Measurements from ENCODE around the gene KRTAP5-11.
"Not testable (repeated sequence)": the region's sequence is repeated elsewhere in the genome, so short reads cannot be mapped to it uniquely, and the experiment has no call there.

Gene KRTAP5-11

DNA sequence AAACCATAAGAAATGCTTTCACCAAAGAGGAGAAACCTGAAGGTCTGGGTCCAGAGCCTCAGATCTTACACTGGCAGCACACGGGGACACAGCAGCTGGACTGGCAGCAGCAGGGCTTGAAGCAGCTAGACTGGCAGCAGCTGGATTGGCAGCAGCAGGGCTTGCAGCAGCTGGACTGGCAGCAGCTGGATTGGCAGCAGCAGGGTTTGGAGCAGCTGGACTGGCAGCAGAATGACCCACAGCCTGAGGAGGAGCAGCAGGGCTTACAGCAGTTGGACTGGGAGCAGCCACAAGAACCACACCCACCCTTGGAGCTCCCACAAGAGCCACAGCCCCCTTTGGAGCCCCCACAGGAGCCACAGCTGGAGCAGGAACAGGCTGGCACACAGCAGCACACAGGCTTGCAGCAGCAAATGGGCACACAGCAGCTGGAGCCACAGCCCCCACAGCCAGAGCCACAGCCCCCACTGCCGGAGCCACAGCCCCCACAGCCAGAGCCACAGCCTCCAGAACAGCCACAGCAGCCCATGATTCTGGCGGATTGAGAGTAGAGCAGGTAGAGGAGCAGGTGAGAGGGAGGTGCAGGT, at the start of gene KRTAP5-11:
Gene KRTAP5-11, minus strand, starts transcription at position 567 of the 587 bp plus-strand sequence. Its CDS starts 38 bp downstream, at position 529.
- no peak for DNase-seq (ENCODE audit: low read depth)

DNA sequence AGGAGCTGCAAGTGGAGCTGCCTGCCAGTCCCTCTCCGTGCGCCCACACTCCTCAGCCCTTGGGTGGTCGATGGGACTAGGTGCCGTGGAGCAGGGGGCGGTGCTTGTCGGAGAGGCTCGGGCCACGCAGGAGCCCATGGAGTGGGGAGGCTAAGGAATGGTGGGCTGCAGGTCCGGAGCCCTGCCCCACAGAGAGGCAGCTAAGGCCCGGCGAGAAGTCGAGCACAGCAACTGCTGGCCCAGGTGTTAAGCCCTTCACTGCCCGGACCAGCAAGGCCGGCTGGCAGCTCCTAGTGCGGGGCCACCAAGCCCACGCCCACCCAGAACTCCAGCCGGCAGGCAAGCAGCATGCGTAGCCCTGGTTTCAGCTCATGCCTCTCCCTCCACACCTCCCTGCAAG, 48.9 kb upstream of the KRTAP5-11 start:
- not testable (repeated sequence) for DNase-seq (ENCODE audit: low read depth)

GRCh38 chr11:71630071-71630470, 47.4 kb upstream of the KRTAP5-11 start:
- DNase-seq (ENCODE audit: low read depth) = not testable (repeated sequence)

GRCh38 chr11:71628943-71629342, 46.3 kb upstream of the KRTAP5-11 start:
- DNase-seq (ENCODE audit: low read depth) = not testable (repeated sequence)

- DNase-seq (ENCODE audit: low read depth) = not testable (repeated sequence)
Measured at GRCh38 chr11:71623226-71623625, 40.6 kb upstream of the KRTAP5-11 start.

DNA sequence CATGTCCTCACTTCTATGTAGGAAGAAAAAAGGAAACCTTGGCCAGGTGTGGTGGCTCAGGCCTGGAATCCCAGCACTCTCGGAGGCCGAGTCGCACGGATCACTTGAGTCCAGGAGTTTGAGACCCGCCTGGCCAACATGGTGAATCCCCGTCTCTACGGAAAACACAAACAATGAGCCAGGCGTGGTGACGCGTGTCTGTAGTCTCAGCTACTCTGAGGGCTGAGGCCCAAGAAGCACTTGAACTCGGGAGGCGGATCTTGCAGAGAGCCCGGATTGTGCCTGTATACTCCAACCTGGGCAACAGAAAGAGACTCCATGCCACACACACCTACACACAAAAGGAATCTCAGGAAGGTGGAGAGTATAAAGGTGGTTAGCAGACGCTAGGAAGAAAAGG, 39.9 kb upstream of the KRTAP5-11 start:
- DNase-seq (ENCODE audit: low read depth) = not testable (repeated sequence)

GRCh38 chr11:71615003-71615402, 32.3 kb upstream of the KRTAP5-11 start:
- DNase-seq (ENCODE audit: low read depth) = not testable (repeated sequence)

DNA sequence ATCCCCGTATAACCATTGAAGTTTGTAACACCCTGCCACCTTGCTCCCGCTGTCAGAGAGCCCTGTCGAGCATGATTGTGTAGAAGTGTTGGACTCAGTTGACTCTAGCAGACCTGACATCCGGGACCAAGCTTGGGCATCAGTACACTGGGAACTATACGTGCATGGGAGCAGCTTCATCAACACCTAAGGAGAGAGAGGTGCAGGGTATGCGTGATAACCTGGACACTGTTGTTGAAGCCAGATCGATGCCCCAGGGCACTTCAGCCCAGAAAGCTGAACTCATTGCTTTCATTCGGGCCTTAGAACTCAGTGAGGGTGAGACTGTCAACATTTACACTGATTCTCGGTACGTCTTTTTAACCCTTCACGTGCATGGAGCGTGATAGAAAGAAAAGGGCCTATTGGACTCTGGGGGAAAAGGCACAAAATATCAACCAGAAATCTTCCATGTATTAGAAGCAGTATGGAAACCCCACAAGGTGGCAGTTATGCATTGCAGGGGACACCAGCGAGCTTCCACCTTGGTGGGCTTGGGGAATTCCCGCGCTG, 31.8 kb upstream of the KRTAP5-11 start:
- not testable (repeated sequence) for DNase-seq (ENCODE audit: low read depth)

DNA sequence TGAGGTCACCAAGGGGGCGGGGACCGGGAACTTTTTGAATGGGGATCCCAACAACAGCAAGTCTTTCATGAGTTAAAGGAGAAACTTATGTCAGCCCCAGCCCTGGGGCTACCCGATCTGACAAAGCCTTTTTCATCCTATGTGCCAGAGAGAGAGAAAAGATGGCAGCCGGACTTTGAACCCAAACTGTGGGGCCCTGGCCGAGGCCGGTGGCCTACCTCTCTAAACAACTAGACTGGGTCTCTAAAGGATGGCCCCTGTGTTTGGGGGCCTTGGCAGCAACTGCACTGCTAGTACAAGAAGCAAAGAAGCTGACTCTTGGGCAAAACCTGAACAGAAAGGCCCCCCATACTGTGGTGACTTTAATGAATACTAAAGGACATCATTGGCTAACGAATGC, 31.3 kb upstream of the KRTAP5-11 start:
- not testable (repeated sequence) for DNase-seq (ENCODE audit: low read depth)

- not testable (repeated sequence) for DNase-seq (ENCODE audit: low read depth)
Measured at GRCh38 chr11:71611218-71611910, 28.7 kb upstream of the KRTAP5-11 start.

DNA sequence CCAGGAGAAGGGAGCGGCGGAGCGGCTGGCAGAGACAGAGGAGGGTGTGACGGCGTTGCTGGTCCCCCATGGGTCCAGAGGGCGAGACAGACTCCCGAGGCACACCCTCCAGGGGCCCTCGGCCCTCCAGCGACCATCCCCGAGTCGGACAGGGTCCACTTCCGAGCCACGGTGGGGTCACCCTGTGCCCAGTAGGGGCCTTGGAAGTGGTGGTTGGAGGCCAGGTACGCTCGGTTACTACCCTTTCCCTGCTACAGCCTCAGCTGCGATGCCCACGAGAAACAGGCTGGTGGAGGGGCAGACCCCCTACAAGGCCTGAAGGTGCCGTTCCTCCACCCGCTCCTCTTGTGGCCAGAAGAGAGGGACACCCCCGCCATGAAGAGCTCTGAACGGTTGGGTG, 25.6 kb upstream of the KRTAP5-11 start:
- not testable (repeated sequence) for DNase-seq (ENCODE audit: low read depth)

GRCh38 chr11:71607520-71608216, 25.0 kb upstream of the KRTAP5-11 start:
- not testable (repeated sequence) for DNase-seq (ENCODE audit: low read depth)

DNA sequence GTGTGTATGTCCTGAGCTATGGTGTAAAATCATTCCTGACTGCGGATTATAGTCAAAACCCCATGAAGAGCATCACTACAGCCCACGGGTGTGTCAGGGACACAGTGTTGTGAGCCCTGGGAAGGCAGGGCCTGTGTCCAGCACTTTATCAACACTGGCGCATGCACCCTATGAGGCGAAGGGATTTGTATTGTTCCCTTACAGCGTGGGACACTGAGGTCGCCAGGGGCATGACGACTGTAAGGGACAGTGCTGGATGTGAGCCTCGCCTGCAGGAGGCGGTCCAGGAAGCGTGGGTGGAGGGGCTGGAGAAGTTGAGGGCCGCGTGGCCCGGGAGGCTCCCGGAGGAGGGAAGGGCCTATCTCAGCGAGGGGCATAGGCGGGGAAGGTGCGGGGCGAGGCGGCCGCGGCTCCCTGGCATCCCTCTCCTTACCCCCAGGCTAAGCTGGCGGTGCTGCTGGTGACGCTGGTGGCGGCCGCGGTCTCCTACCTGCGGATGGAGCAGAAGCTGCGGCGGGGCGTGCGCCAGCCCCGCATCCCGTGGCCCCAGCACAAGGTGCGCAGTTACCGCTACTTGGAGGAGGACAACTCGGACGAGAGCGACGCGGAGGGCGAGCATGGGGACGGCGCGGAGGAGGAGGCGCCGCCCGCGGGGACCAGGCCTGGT, 24.3 kb upstream of the KRTAP5-11 start:
- not testable (repeated sequence) for DNase-seq (ENCODE audit: low read depth)

DNA sequence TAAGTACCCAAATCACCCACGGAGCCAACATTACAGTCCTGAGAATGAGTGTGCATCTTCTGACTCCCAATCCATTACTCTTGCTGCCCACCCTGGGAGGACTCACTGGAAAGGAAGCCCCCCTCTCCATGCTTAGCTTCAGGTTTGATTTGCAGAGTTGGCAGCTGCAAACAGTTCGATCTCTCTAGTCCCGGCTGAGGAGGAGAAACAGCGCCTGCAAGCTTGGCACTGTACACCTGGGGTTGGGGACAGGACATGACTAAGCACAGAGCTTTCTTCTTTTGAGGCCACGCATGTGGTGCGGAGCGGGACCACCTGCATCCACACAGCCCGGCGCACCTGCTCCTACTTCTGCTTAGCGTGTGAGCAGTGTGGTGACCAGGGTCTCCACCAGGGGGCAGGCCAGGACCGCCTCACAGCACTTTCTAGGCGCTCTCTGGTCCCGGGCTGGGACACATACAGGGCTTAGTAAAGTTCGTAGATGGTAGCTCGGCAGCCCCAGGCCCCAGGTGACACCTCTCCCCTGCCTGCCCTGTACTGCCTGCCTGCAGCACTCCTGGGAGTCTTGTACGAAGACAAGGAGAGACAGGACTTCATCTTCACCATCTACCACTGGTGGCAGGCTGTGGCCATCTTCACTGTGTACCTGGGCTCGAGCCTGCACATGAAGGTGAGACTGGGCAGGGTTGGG, 22.3 kb upstream of the KRTAP5-11 start:
- DNase-seq (ENCODE audit: low read depth) = not testable (repeated sequence)

DNA sequence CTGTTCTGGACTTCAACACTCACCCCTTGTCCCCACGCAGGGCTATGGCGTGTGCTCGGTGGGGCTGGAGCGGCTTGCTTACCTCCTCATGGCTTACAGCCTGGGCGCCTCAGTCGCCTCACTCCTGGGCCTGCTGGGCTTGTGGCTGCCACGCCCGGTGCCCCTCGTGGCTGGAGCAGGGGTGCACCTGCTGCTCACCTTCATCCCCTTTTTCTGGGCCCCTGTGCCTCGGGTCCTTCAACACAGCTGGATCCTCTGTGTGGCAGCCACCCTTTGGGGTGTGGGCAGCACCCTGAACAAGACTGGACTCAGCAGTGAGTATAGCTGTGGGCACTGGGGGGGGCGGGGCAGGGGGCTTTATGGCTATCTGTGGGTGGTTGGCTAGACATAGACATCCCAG, 20.5 kb upstream of the KRTAP5-11 start:
- not testable (repeated sequence) for DNase-seq (ENCODE audit: low read depth)

- not testable (repeated sequence) for DNase-seq (ENCODE audit: low read depth)
Measured at GRCh38 chr11:71589546-71589920, 6.9 kb upstream of the KRTAP5-11 start.

DNA sequence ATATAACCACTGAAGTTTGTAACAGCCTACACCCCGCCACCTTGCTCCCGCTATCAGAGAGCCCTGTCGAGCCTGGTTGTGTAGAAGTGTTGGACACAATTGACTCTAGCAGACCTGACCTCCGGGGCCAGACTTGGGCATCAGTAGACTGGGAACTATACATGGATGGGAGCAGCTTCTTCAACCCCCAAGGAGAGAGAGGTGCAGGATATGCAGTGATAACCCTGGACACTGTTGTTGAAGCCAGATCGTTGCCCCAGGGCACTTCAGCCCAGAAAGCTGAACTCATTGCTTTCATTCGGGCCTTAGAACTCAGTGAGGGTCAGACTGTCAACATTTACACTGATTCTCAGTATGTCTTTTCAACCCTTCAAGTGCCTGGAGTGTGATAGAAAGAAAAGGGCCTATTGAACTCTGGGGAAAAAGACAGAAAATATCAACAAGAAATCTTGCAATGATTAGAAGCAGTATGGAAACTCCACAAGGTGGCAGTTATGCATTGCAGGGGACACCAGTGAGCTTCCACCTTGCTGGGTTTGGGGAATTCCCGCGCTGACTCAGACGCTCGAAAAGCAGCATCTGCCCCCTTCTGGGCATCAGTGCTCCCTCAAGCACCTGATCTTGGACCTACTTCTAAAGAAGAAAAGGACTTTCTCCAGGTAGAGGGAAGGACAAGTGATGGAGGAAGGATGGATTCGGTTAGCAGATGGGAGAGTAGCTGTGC, 6.3 kb upstream of the KRTAP5-11 start:
- not testable (repeated sequence) for DNase-seq (ENCODE audit: low read depth)

DNA sequence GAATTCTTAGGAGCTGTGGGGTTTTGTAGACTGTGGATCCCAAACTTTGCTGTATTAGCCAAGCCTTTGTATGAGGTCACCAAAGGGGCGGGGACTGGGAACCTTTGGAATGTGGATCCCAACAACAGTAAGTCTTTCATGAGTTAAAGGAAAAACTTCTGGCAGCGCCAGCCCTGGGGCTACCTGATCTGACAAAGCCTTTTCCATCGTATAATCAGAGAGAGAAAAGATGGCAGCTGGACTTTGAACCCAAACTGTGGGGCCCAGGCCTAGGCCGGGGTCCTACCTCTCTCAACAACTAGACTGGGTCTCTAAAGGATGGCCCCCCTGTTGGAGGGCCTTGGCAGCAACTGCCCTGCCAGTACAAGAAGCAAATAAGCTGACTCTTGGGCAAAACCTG, 5.6 kb upstream of the KRTAP5-11 start:
- not testable (repeated sequence) for DNase-seq (ENCODE audit: low read depth)

- not testable (repeated sequence) for DNase-seq (ENCODE audit: low read depth)
Measured at GRCh38 chr11:71585673-71586072, 3.0 kb upstream of the KRTAP5-11 start.

- not testable (repeated sequence) for DNase-seq (ENCODE audit: low read depth)
Measured at GRCh38 chr11:71582969-71583368, 294 bp upstream of the KRTAP5-11 start.

GRCh38 chr11:71581826-71582225, 849 bp downstream of the KRTAP5-11 start:
- no peak for DNase-seq (ENCODE audit: low read depth)
